Activated CD8-positive, alpha-beta T cell treated with anti-CD3 and anti-CD28 coated beads for 36 hours (primary cell): Measurements from ENCODE around the gene PLA2G4F. TPM values are rescaled to one million over a fixed set of nuclear protein-coding genes. Genes with fewer than 3 reads are reported as not detected.

Source experiments
- ATAC-seq: fragments of 200-7000 bp; cut with Tn5 transposase; one replicate; pipeline ENCODE4 v1.10.0; 2021; ENCODE audit warnings: mild to moderate bottlenecking, moderate library complexity
- CTCF ChIA-PET: fragments of 350-600 bp; sonication (Branson Sonifier 250); formaldehyde crosslinking; loops from one replicate; lab custom pipeline; 2021; ENCODE audit warnings: antibody characterized with exemption; lab: Charles Lee
- POLR2A ChIA-PET: fragments of 350-600 bp; sonication (Branson Sonifier 250); formaldehyde crosslinking; loops from one replicate; lab custom pipeline; 2021; ENCODE audit warnings: antibody characterized with exemption; lab: Charles Lee
- DNase-seq: peaks from one replicate; pipeline ENCODE4 v3.0.0-alpha.2; 2020
- H3K27ac Mint-ChIP-seq: one replicate; pipeline ENCODE4 v1.8.0; 2021; ENCODE audit warnings: mild to moderate bottlenecking, mixed read lengths
- H3K27me3 Mint-ChIP-seq: one replicate; pipeline ENCODE4 v1.8.0; 2021; ENCODE audit warnings: mixed read lengths
- H3K36me3 Mint-ChIP-seq: one replicate; pipeline ENCODE4 v1.8.0; 2021; ENCODE audit warnings: low read depth, mixed read lengths
- H3K4me1 Mint-ChIP-seq: one replicate; pipeline ENCODE4 v1.8.0; 2021; ENCODE audit warnings: low read depth, mixed read lengths
- H3K4me3 Mint-ChIP-seq: one replicate; pipeline ENCODE4 v1.8.0; 2021; ENCODE audit warnings: mild to moderate bottlenecking, moderate library complexity, mixed read lengths
- H3K9me3 Mint-ChIP-seq: one replicate; pipeline ENCODE4 v1.8.0; 2021; ENCODE audit warnings: mixed read lengths
- CTCF ChIP-seq: fragments of 200-600 bp; IDR thresholded peaks from one replicate; pipeline ENCODE4 v1.8.0; 2022; ENCODE audit warnings: antibody characterized with exemption, mild to moderate bottlenecking
- intact Hi-C: fragments of 100-400 bp; cut with micrococcal nuclease; formaldehyde crosslinking; loops from one replicate; pipeline ENCODE4 v1.10.0; 2022
- total RNA-seq, 2 experiments: library from RNA; stranded (reverse); gene quantifications; one replicate each; pipeline ENCODE4 v1.2.3, GENCODE V29; 2021

PLA2G4F gene
- total RNA-seq, 2 experiments from 2014 or later: not detected

DNA sequence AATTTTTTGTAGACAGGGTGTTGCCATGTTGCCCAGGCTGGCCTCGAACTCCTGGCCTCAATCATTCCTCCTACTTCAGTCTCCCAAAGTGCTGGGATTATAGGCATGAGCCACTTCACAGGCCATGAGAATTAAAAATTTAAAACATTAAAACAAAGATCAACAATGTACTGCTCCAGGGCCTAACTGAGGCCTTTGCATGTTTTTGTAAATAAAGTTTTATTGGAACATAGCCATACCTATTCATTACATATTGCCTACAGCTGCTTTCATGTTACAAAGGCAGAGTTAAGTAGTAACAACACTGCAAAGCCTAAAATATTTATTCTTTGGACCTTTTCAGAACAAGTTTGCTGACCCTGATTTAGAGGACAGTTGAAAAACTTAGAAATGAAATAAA, 42.1 kb upstream of the PLA2G4F start:
- CTCF ChIA-PET: no interaction called here

DNA sequence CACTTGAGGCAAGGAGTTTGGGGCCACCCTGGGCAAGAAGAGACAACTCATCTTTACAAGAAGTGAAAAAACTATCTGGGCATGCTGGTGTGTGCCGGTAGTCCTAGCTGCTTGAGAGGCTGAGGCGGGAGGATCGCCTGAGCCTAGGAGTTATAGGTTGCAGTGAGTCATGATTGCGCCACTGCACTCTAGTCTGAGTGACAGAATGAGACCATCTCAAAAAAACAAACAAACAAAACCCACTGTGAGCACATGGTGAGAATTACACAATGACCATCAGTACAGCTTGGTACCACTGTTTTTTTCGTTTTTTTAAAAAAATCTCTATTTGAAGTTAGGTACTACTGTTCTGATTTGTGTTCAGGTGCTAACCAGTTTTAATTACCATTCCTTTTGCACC, 38.1 kb upstream of the PLA2G4F start:
- Mint-ChIP-seq H3K36me3 (peaks cover 49% of the 10 kb centered on the region), H3K4me1 (peaks cover 47% of the 10 kb centered on the region), H3K27me3 (no peaks in the 10 kb centered on the region), H3K27ac (peak overlapping the region; percentile 76), H3K9me3 (peaks cover 3% of the 10 kb centered on the region), H3K4me3 (no peak overlapping the region)
- no peak for TF ChIP-seq CTCF
- peak; percentile 16 for DNase-seq
- intact Hi-C loops: no loop called here
- no peak for ATAC-seq
- POLR2A ChIA-PET: interaction anchor here (1.2 kb wide), 1 partner anchor 79 kb away, joined by 4 read pairs; the partner anchor contains the start of genes GANC and TMEM87A
- CTCF ChIA-PET: interaction anchor here (1.4 kb wide), 1 partner anchor 13 kb away, joined by 8 read pairs; the partner anchor contains the start of gene VPS39

More for the DNA sequence above, 42.1 kb upstream of the PLA2G4F start:
- no peak for DNase-seq
- H3K27me3 Mint-ChIP-seq: no peaks in the 10 kb centered on the region
- ATAC-seq: no peak
- H3K4me3 Mint-ChIP-seq: no peak overlapping the region
- H3K4me1 Mint-ChIP-seq: peaks cover 28% of the 10 kb centered on the region
- no peak for TF ChIP-seq CTCF
- H3K9me3 Mint-ChIP-seq: peaks cover 3% of the 10 kb centered on the region
- intact Hi-C loops: no loop called here
- peaks cover 48% of the 10 kb centered on the region for H3K36me3 Mint-ChIP-seq
- H3K27ac Mint-ChIP-seq: no peak overlapping the region
- POLR2A ChIA-PET: interaction anchor here (1.1 to 1.7 kb wide), 3 partner anchors 9 to 32 kb away, joined by 3 to 5 read pairs (median 4); no protein-coding TSS in a partner anchor

GRCh38 chr15:42193383-42193782, 36.9 kb upstream of the PLA2G4F start:
- ChIA-PET CTCF (interaction anchor here (1.4 kb wide), 1 partner anchor 14 kb away, joined by 8 read pairs; the partner anchor contains the start of gene VPS39), POLR2A (interaction anchor here (1.2 kb wide), 2 partner anchors 14 to 80 kb away, joined by 3 to 4 read pairs; partner anchors contain the start of genes GANC and TMEM87A)
- intact Hi-C loops: no loop called here
- no peak for DNase-seq
- peak overlapping the region; percentile 91 for H3K27ac Mint-ChIP-seq
- ATAC-seq: peak; percentile 53
- H3K4me3 Mint-ChIP-seq: no peak overlapping the region
- H3K36me3 Mint-ChIP-seq: peaks cover 54% of the 10 kb centered on the region
- peaks cover 50% of the 10 kb centered on the region for H3K4me1 Mint-ChIP-seq
- H3K27me3 Mint-ChIP-seq: no peaks in the 10 kb centered on the region
- TF ChIP-seq CTCF: no peak
- H3K9me3 Mint-ChIP-seq: peaks cover 3% of the 10 kb centered on the region

- H3K4me3 Mint-ChIP-seq: no peak overlapping the region
- H3K4me1 Mint-ChIP-seq: peaks cover 50% of the 10 kb centered on the region
- intact Hi-C loops: no loop called here
- peaks cover 3% of the 10 kb centered on the region for H3K9me3 Mint-ChIP-seq
- POLR2A ChIA-PET: interaction anchor here (1.1 kb wide), 1 partner anchor 16 kb away, joined by 4 read pairs; the partner anchor contains the start of gene VPS39
- no peak for TF ChIP-seq CTCF
- peaks cover 56% of the 10 kb centered on the region for H3K36me3 Mint-ChIP-seq
- ATAC-seq (peak; percentile 10), DNase-seq (no peak)
- no peaks in the 10 kb centered on the region for H3K27me3 Mint-ChIP-seq
- peak overlapping the region; percentile 67 for H3K27ac Mint-ChIP-seq
- CTCF ChIA-PET: interaction anchor here (0.7 to 1.1 kb wide), 2 partner anchors 18 to 84 kb away, joined by 3 read pairs; no protein-coding TSS in a partner anchor
Observed at GRCh38 chr15:42191610-42192346, 35.3 kb upstream of the PLA2G4F start.

GRCh38 chr15:42190370-42190769, 33.9 kb upstream of the PLA2G4F start:
- H3K36me3 Mint-ChIP-seq: peaks cover 51% of the 10 kb centered on the region
- H3K9me3 Mint-ChIP-seq: no peaks in the 10 kb centered on the region
- H3K4me1 Mint-ChIP-seq: peaks cover 46% of the 10 kb centered on the region
- ChIA-PET POLR2A (no interaction called here), CTCF (no interaction called here)
- DNase-seq: peak; percentile 7
- no peak overlapping the region for H3K4me3 Mint-ChIP-seq
- peak overlapping the region; percentile 78 for H3K27ac Mint-ChIP-seq
- no peak for TF ChIP-seq CTCF
- intact Hi-C loops: no loop called here
- no peaks in the 10 kb centered on the region for H3K27me3 Mint-ChIP-seq
- ATAC-seq: no peak
